Common myeloid progenitor, CD34-positive (primary cell): ENCODE measurements around the gene SCN1B.
"Not testable (repeated sequence)": the region's sequence is repeated elsewhere in the genome, so short reads cannot be mapped to it uniquely, and the experiment has no call there.

ENCODE experiments used
- CTCF ChIA-PET: fragments of 350-600 bp; sonication (Branson Sonifier 250); formaldehyde crosslinking; loops from one replicate; lab custom pipeline; 2021; ENCODE audit warnings: antibody characterized with exemption; lab: Charles Lee
- POLR2A ChIA-PET: fragments of 350-600 bp; sonication (Branson Sonifier 250); formaldehyde crosslinking; loops from one replicate; lab custom pipeline; 2021; ENCODE audit warnings: antibody characterized with exemption; lab: Charles Lee
- DNase-seq, 3 donors: peaks; one replicate each; pipeline versions ENCODE4 v3.0.0 to v3.0.0-alpha.2; 2013
- H3K27ac ChIP-seq, 2 experiments: 1 replicate in 1 of 2; 2 replicates in 1 of 2; pipeline ENCODE4 v1.7.0; 2013; ENCODE audit warnings: inconsistent platforms in 2 of 2, low read length in 2 of 2, mild to moderate bottlenecking in 2 of 2, low read depth in 1 of 2, moderate library complexity in 1 of 2; ENCODE audit not compliant: severe bottlenecking in 2 of 2, insufficient read depth in 1 of 2, poor library complexity in 1 of 2
- H3K27me3 ChIP-seq, 5 experiments: replicated peaks in 2 of 5; 1 replicate in 3 of 5; 2 replicates in 2 of 5; pipeline versions ENCODE4 v1.6.1 to v1.7.0; 2013; ENCODE audit warnings: low read length in 4 of 5, mild to moderate bottlenecking in 2 of 5, moderate library complexity in 2 of 5, inconsistent platforms in 1 of 5; ENCODE audit not compliant: insufficient read depth in 5 of 5, control insufficient read depth in 4 of 5
- H3K36me3 ChIP-seq, 4 experiments: 1 replicate in 2 of 4; 2 replicates in 2 of 4; pipeline versions ENCODE4 v1.6.1 to v1.7.0; 2013; ENCODE audit warnings: low read length in 3 of 4, control low read depth in 1 of 4, mild to moderate bottlenecking in 1 of 4; ENCODE audit not compliant: control insufficient read depth in 4 of 4, insufficient read depth in 4 of 4
- H3K4me1 ChIP-seq, 4 experiments: 1 replicate in 3 of 4; 2 replicates in 1 of 4; pipeline versions ENCODE4 v1.6.1 to v1.7.1; 2013; ENCODE audit warnings: low read length in 3 of 4, mild to moderate bottlenecking in 3 of 4, control low read depth in 1 of 4, inconsistent platforms in 1 of 4, moderate library complexity in 1 of 4; ENCODE audit not compliant: control insufficient read depth in 4 of 4, insufficient read depth in 4 of 4; ENCODE audit errors: control extremely low read depth in 1 of 4
- H3K4me3 ChIP-seq, 7 experiments: 1 replicate in 4 of 7; 2 replicates in 3 of 7; pipeline versions ENCODE4 v1.5.1 to v1.7.0; 2013; ENCODE audit warnings: mild to moderate bottlenecking in 7 of 7, low read length in 6 of 7, moderate library complexity in 6 of 7, inconsistent platforms in 2 of 7, low read depth in 2 of 7, control low read depth in 1 of 7; ENCODE audit not compliant: insufficient read depth in 4 of 7, control insufficient read depth in 1 of 7; ENCODE audit errors: extremely low read depth in 1 of 7
- H3K9me3 ChIP-seq, 5 experiments: 1 replicate in 4 of 5; 2 replicates in 1 of 5; pipeline versions ENCODE4 v1.6.1 to v1.7.1; 2013; ENCODE audit warnings: low read length in 4 of 5, mild to moderate bottlenecking in 2 of 5, inconsistent platforms in 1 of 5, low read depth in 1 of 5, moderate library complexity in 1 of 5; ENCODE audit not compliant: control insufficient read depth in 4 of 5, insufficient read depth in 2 of 5; ENCODE audit errors: control extremely low read depth in 1 of 5
- WGBS: methylation state at CpG from one replicate; pipeline ENCODE4 v1.1.5; 2013; ENCODE audit not compliant: insufficient coverage; 5-methylcytosine and 5-hydroxymethylcytosine counted together

SCN1B gene

GRCh38 chr19:35006999-35007365 is 23.3 kb upstream of the SCN1B start:
- H3K4me3 ChIP-seq, result no peak overlapping the region
- ChIA-PET CTCF (interaction anchor here (11.0 kb wide), 1 partner anchor 32 kb away, joined by 249 read pairs; the partner anchor contains the start of gene ZNF792), POLR2A (interaction anchor here (1.0 kb wide), 1 partner anchor 34 kb away, joined by 4 read pairs; no protein-coding TSS in a partner anchor)
- peaks cover 14 to 69% (median 58%) of the 10 kb centered on the region in 4 experiments for H3K36me3 ChIP-seq
- WGBS, result 100% methylated on average over 5 of the region's 5 CpGs
- no peak for DNase-seq
- peaks cover 10 to 30% (median 23%) of the 10 kb centered on the region in 4 experiments for H3K4me1 ChIP-seq
- no peaks in the 10 kb centered on the region for H3K27me3 ChIP-seq
- H3K27ac ChIP-seq, result no peak overlapping the region
- no peaks in the 10 kb centered on the region for H3K9me3 ChIP-seq

DNA sequence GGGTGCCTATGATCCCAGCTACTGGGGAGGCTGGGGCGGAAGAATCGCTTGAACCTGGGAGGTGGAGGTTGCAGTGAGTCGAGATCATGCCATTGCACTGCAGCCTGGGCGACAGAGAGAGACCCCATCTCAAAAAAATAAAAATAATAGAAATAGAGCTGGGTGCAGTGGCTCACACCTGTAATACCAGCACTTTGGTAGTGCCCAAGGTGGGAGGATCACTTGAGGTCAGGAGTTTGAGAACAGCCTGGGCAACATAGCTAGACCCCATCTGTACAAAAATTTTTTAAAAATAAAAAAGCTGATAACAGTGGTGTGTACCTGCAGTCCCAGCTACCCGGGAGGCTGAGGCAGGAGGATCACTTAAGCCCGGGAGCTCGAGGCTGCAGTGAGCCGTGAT is 22.8 kb upstream of the SCN1B start:
- H3K27ac ChIP-seq, H3K4me3 ChIP-seq, H3K9me3 ChIP-seq, POLR2A ChIA-PET, DNase-seq, H3K27me3 ChIP-seq: not testable (repeated sequence)
- Histone ChIP-seq H3K36me3 (peaks cover 17 to 71% (median 61%) of the 10 kb centered on the region in 4 experiments), H3K4me1 (peaks cover 10 to 28% (median 21%) of the 10 kb centered on the region in 4 experiments)
- WGBS, result 60% methylated on average over 1 of the region's 8 CpGs
- CTCF ChIA-PET, result interaction anchor here (11.0 kb wide), 1 partner anchor 33 kb away, joined by 249 read pairs; the partner anchor contains the start of gene ZNF792

GRCh38 chr19:35008891-35009341 is 21.4 kb upstream of the SCN1B start:
- POLR2A ChIA-PET, result no interaction called here

GRCh38 chr19:35009424-35010415 is 20.6 kb upstream of the SCN1B start:
- H3K4me3 ChIP-seq, result no peak overlapping the region
- ChIA-PET POLR2A (no interaction called here), CTCF (interaction anchor here (1.2 to 11.0 kb wide), 3 partner anchors 9 to 35 kb away, joined by 4 to 249 read pairs (median 5); partner anchors contain the start of gene ZNF792)
- no peak for DNase-seq
- no peaks in the 10 kb centered on the region for H3K27me3 ChIP-seq
- H3K9me3 ChIP-seq, result no peaks in the 10 kb centered on the region
- peaks cover 2 to 29% (median 25%) of the 10 kb centered on the region in 4 experiments for H3K4me1 ChIP-seq
- 98% methylated on average over 24 of the region's 36 CpGs for WGBS
- no peak overlapping the region for H3K27ac ChIP-seq
- peaks cover 19 to 73% (median 59%) of the 10 kb centered on the region in 4 experiments for H3K36me3 ChIP-seq

More at GRCh38 chr19:35008891-35009341, 21.4 kb upstream of the SCN1B start:
- CTCF ChIA-PET, result interaction anchor here (1.2 to 11.0 kb wide), 3 partner anchors 8 to 34 kb away, joined by 4 to 249 read pairs (median 5); partner anchors contain the start of gene ZNF792
- no peak overlapping the region for H3K4me3 ChIP-seq
- peaks cover 19 to 74% (median 61%) of the 10 kb centered on the region in 4 experiments for H3K36me3 ChIP-seq
- no peak overlapping the region for H3K27ac ChIP-seq
- H3K27me3 ChIP-seq, result no peaks in the 10 kb centered on the region
- peaks cover 3 to 29% (median 22%) of the 10 kb centered on the region in 4 experiments for H3K4me1 ChIP-seq
- no peaks in the 10 kb centered on the region for H3K9me3 ChIP-seq
- 96% methylated on average over 5 of the region's 12 CpGs for WGBS
- DNase-seq, result no peak

GRCh38 chr19:35011091-35011689 is 19.1 kb upstream of the SCN1B start:
- Histone ChIP-seq H3K4me1 (peaks cover 2 to 30% (median 28%) of the 10 kb centered on the region in 4 experiments), H3K4me3 (no peak overlapping the region), H3K27ac (no peak overlapping the region), H3K27me3 (no peaks in the 10 kb centered on the region), H3K9me3 (no peaks in the 10 kb centered on the region), H3K36me3 (peaks cover 25 to 77% (median 60%) of the 10 kb centered on the region in 4 experiments)
- ChIA-PET POLR2A (no interaction called here), CTCF (interaction anchor here (1.9 to 11.0 kb wide), 3 partner anchors 8 to 37 kb away, joined by 7 to 249 read pairs (median 10); partner anchors contain the start of gene ZNF792)
- 65% methylated on average over 7 of the region's 13 CpGs for WGBS
- peak in 1 of 3 donors; percentile 25 for DNase-seq

- no peaks in the 10 kb centered on the region for H3K27me3 ChIP-seq
- WGBS, result 95% methylated on average over 16 of the region's 18 CpGs
- H3K9me3 ChIP-seq, result no peaks in the 10 kb centered on the region
- no peak for DNase-seq
- H3K4me1 ChIP-seq, result peaks cover 2 to 30% (median 28%) of the 10 kb centered on the region in 4 experiments
- POLR2A ChIA-PET, result interaction anchor here (1.2 kb wide), 1 partner anchor 27 kb away, joined by 3 read pairs; no protein-coding TSS in a partner anchor
- H3K4me3 ChIP-seq, result no peak overlapping the region
- CTCF ChIA-PET, result interaction anchor here (1.0 to 11.0 kb wide), 9 partner anchors 8 to 37 kb away, joined by 3 to 249 read pairs (median 8); partner anchors contain the start of gene ZNF792
- H3K36me3 ChIP-seq, result peaks cover 22 to 69% (median 54%) of the 10 kb centered on the region in 4 experiments
- no peak overlapping the region for H3K27ac ChIP-seq
Measured at GRCh38 chr19:35011737-35012682, 18.3 kb upstream of the SCN1B start.
